Panc1 (cell line): ENCODE data around the gene GPC3. TPM values are rescaled to one million over a fixed set of nuclear protein-coding genes. Genes with fewer than 3 reads are reported as not detected.

Experiments used
- ATAC-seq: fragments of 200-7000 bp; cut with Tn5 transposase; 2 replicates; pipeline ENCODE4 v1.9.1; 2020; ENCODE audit warnings: mild to moderate bottlenecking, moderate library complexity
- BruUV-seq: library from RNA; stranded (reverse); fragments of 400-500 nt; replicated peaks from 2 replicates; lab custom pipeline; 2021; lab: Mats Ljungman, UMichigan
- CTCF ChIA-PET: fragments of 300-600 bp; sonication (Branson Sonifier 250); formaldehyde crosslinking; loops from one replicate; lab custom pipeline; 2022; ENCODE audit warnings: antibody characterized with exemption; lab: Charles Lee
- POLR2A ChIA-PET: fragments of 300-600 bp; sonication (Branson Sonifier 250); formaldehyde crosslinking; loops from one replicate; lab custom pipeline; 2022; ENCODE audit warnings: antibody characterized with exemption; lab: Charles Lee
- DNase-seq: peaks from one replicate; pipeline ENCODE4 v3.0.0-alpha.2; 2010; ENCODE audit warnings: low read depth, low spot score
- H3K27ac ChIP-seq: 2 replicates; pipeline ENCODE4 v1.5.1; 2011; ENCODE audit warnings: mild to moderate bottlenecking, low read length, inconsistent platforms
- H3K27me3 ChIP-seq: fragments of 200-500 bp; sonication (Bioruptor generic); 2 replicates; pipeline ENCODE4 v1.6.0; 2014; ENCODE audit warnings: low read length, inconsistent platforms; ENCODE audit not compliant: control insufficient read depth, insufficient read depth
- H3K36me3 ChIP-seq: fragments of 200-500 bp; sonication (Bioruptor generic); 2 replicates; pipeline ENCODE4 v1.5.1; 2014; ENCODE audit warnings: inconsistent platforms, mild to moderate bottlenecking, low read length, moderate library complexity; ENCODE audit not compliant: control insufficient read depth, insufficient read depth
- H3K4me1 ChIP-seq: 2 replicates; pipeline ENCODE4 v1.5.1; 2011; ENCODE audit warnings: inconsistent platforms, mild to moderate bottlenecking, low read length, moderate library complexity; ENCODE audit not compliant: control insufficient read depth, insufficient read depth
- H3K4me3 ChIP-seq, 2 experiments: 2 replicates each; pipeline ENCODE4 v1.5.1; 2011 to 2012; ENCODE audit warnings: low read depth in 2 of 2, low read length in 2 of 2, mild to moderate bottlenecking in 2 of 2, inconsistent platforms in 1 of 2, moderate library complexity in 1 of 2
- H3K9me3 ChIP-seq: fragments of 200-500 bp; sonication (Bioruptor generic); 2 replicates; pipeline ENCODE4 v1.5.1; 2014; ENCODE audit warnings: low read depth, mild to moderate bottlenecking, inconsistent platforms, low read length, moderate library complexity; ENCODE audit not compliant: control insufficient read depth, insufficient read depth
- POLR2AphosphoS5 ChIP-seq: IDR thresholded peaks from 2 replicates; pipeline ENCODE4 v1.6.1; 2012; ENCODE audit warnings: mild to moderate bottlenecking, low read depth, low read length, moderate library complexity
- SIN3A ChIP-seq: IDR thresholded peaks from 2 replicates; pipeline ENCODE4 v1.6.1; 2012; ENCODE audit warnings: low read depth, mild to moderate bottlenecking, low read length, moderate library complexity, borderline replicate concordance; ENCODE audit not compliant: insufficient read depth
- TCF7L2 ChIP-seq: IDR thresholded peaks from 2 replicates; pipeline ENCODE4 v1.6.1; 2011; ENCODE audit warnings: mild to moderate bottlenecking, low read depth, low read length, inconsistent platforms
- in situ Hi-C: cut with HindIII; loops from 2 replicates; pipeline ENCODE4 v1.10.0; 2016; ENCODE audit warnings: low sequenced_read_pairs, low pct_unique_long_range_greater_than_20kb
- intact Hi-C: fragments of 100-400 bp; cut with micrococcal nuclease; formaldehyde crosslinking; loops from one replicate; pipeline ENCODE4 v1.10.0; 2022; ENCODE audit not compliant: unreplicated experiment
- total RNA-seq: library from RNA; stranded (reverse); gene quantifications from one replicate; pipeline ENCODE4 v1.2.1, GENCODE V29; 2021; ENCODE audit not compliant: unreplicated experiment
- TF ChIP-seq, protein P1 (sequence below): fragments of 450-650 bp; IDR thresholded peaks from 2 replicates; pipeline ENCODE4 v1.5.1; 2017; ENCODE audit warnings: mild to moderate bottlenecking
- TF ChIP-seq, protein P2 (sequence below), 2 experiments: IDR thresholded peaks; 2 replicates each; pipeline ENCODE4 v1.6.1; 2011 to 2012; ENCODE audit warnings: low read depth in 2 of 2, control low read depth in 1 of 2, low read length in 1 of 2, mild to moderate bottlenecking in 1 of 2, moderate library complexity in 1 of 2; ENCODE audit not compliant: insufficient read depth in 1 of 2

GPC3 gene
- total RNA-seq, 1 experiment from 2014 or later: 0.95 TPM

DNA sequence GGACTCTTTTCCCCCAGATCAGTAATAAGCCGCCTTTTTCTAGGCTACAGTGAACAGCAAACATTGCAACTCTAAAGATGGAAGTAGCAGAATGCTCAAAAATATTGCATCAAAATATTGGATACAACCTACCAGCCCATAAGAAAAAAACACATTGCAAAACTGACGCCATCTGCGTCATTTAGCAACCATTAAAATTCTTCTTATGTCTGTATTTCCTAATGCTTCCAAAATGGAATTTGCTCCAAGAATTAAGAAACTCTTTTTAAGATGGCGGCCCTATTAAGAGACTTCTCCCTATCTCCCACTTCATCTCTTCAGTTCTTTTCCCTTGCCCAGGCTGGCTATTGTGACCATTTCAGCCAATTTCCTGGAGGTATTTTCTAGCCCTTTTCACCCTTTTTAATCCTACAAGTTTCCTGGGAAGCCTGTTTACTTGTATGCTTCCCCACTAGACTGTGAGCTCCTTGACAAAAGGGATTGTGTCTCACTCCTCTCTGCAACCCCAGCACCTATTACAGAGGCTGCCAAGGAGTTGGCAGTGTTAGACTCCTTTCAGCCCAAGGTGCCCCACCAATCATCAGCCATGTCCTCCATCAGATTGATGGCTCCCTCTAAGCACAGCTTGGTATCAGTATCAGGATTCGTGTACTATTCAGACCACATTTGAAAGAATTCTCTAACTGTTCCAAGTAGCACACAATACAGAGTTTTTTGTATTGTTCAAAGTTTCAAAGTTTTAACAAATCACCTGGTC is 4.4 kb downstream of the GPC3 start:
- H3K27me3 ChIP-seq: peaks cover under 1% of the 10 kb centered on the region
- no peak for DNase-seq
- ChIA-PET CTCF (no interaction called here), POLR2A (no interaction called here)
- BruUV-seq: no TSS peak
- in situ Hi-C loops: no loop called here
- ATAC-seq: no peak
- H3K9me3 ChIP-seq: no peaks in the 10 kb centered on the region
- H3K4me1 ChIP-seq: peaks cover under 1% of the 10 kb centered on the region; the same call in 1 of the 2 replicates
- TF ChIP-seq TCF7L2 (no peak), SIN3A (no peak), POLR2AphosphoS5 (no peak)
- TF ChIP-seq, protein P1, sequence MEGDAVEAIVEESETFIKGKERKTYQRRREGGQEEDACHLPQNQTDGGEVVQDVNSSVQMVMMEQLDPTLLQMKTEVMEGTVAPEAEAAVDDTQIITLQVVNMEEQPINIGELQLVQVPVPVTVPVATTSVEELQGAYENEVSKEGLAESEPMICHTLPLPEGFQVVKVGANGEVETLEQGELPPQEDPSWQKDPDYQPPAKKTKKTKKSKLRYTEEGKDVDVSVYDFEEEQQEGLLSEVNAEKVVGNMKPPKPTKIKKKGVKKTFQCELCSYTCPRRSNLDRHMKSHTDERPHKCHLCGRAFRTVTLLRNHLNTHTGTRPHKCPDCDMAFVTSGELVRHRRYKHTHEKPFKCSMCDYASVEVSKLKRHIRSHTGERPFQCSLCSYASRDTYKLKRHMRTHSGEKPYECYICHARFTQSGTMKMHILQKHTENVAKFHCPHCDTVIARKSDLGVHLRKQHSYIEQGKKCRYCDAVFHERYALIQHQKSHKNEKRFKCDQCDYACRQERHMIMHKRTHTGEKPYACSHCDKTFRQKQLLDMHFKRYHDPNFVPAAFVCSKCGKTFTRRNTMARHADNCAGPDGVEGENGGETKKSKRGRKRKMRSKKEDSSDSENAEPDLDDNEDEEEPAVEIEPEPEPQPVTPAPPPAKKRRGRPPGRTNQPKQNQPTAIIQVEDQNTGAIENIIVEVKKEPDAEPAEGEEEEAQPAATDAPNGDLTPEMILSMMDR: no peak
- TF ChIP-seq, protein P2, sequence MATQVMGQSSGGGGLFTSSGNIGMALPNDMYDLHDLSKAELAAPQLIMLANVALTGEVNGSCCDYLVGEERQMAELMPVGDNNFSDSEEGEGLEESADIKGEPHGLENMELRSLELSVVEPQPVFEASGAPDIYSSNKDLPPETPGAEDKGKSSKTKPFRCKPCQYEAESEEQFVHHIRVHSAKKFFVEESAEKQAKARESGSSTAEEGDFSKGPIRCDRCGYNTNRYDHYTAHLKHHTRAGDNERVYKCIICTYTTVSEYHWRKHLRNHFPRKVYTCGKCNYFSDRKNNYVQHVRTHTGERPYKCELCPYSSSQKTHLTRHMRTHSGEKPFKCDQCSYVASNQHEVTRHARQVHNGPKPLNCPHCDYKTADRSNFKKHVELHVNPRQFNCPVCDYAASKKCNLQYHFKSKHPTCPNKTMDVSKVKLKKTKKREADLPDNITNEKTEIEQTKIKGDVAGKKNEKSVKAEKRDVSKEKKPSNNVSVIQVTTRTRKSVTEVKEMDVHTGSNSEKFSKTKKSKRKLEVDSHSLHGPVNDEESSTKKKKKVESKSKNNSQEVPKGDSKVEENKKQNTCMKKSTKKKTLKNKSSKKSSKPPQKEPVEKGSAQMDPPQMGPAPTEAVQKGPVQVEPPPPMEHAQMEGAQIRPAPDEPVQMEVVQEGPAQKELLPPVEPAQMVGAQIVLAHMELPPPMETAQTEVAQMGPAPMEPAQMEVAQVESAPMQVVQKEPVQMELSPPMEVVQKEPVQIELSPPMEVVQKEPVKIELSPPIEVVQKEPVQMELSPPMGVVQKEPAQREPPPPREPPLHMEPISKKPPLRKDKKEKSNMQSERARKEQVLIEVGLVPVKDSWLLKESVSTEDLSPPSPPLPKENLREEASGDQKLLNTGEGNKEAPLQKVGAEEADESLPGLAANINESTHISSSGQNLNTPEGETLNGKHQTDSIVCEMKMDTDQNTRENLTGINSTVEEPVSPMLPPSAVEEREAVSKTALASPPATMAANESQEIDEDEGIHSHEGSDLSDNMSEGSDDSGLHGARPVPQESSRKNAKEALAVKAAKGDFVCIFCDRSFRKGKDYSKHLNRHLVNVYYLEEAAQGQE (IDR thresholded peaks at IDR 0.05; ENCODE audit: insufficient read depth in 1 of 2, low read depth in 2 of 2, low read length in 1 of 2): no peak
- intact Hi-C loops: no loop called here
- H3K27ac ChIP-seq: no peak overlapping the region
- H3K4me3 ChIP-seq: no peak overlapping the region
- no peaks in the 10 kb centered on the region for H3K36me3 ChIP-seq

DNA sequence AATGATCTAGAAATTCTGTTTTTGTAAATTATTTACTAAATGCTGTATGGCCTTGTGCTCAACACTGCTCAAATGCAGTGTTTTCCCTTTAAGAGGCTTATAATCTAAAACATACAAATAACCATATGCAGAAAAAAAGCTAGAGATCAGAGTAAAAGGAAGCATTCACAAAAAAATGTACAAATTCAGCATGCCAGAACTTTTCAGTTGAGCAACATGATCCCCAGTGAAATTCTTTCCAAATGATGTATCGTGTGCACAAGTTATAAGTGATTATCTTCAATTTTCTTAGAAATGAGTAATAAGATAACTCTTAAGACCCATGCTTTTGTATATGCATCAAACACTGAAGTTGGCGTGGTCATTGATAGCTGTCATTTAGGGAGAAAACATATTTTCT is 5.0 kb downstream of the GPC3 start:
- intact Hi-C loops: no loop called here
- ATAC-seq (no peak), DNase-seq (no peak)
- no peaks in the 10 kb centered on the region; the same call in 1 of the 2 replicates for H3K27me3 ChIP-seq
- in situ Hi-C loops: no loop called here
- ChIA-PET POLR2A (no interaction called here), CTCF (no interaction called here)
- H3K4me1 ChIP-seq: no peaks in the 10 kb centered on the region
- H3K9me3 ChIP-seq: no peaks in the 10 kb centered on the region
- H3K27ac ChIP-seq: no peak overlapping the region
- no peak overlapping the region for H3K4me3 ChIP-seq
- no peaks in the 10 kb centered on the region for H3K36me3 ChIP-seq
- TF ChIP-seq POLR2AphosphoS5 (no peak), TCF7L2 (no peak), SIN3A (no peak)
- TF ChIP-seq, protein P2 (IDR thresholded peaks at IDR 0.05; ENCODE audit: insufficient read depth in 1 of 2, low read depth in 2 of 2, low read length in 1 of 2): no peak
- TF ChIP-seq, protein P1: no peak
- BruUV-seq: no TSS peak
